ENCODE results near the gene OLFM1. TPM values are rescaled to one million over a fixed set of nuclear protein-coding genes. Genes with fewer than 3 reads are reported as not detected.

OLFM1 gene
- total and polyA plus RNA-seq, 9 of the 15 experiments (the other 6 are each of a cell fraction or from before 2014, with no cell fraction given), result not detected

- TF ChIP-seq ZKSCAN3 (CRISPR knock-in tag; IDR thresholded peaks at IDR 0.05) (no peak), PRPF4 (IDR thresholded peaks at IDR 0.05; ENCODE audit: insufficient read depth, low read depth, low read length, poor library complexity, severe bottlenecking) (no peak), USF1 (CRISPR knock-in tag; IDR thresholded peaks at IDR 0.05) (no peak)
Measured at GRCh38 chr9:135123126-135123772, 35.8 kb downstream of the OLFM1 start (continued).

- Histone ChIP-seq H3K4me1 (replicated peaks in 1 of 2; ENCODE audit: control insufficient read depth in 2 of 2, insufficient read depth in 2 of 2, low read length in 2 of 2) (no peaks in the 10 kb centered on the region), H3K79me2 (ENCODE audit: control insufficient read depth, insufficient read depth, low read length) (no peaks in the 10 kb centered on the region), H3K9ac (ENCODE audit: insufficient read depth in 1 of 2, low read depth in 2 of 2, low read length in 2 of 2) (no peak overlapping the region), H3K36me3 (ENCODE audit: control insufficient read depth, insufficient read depth, low read length) (no peaks in the 10 kb centered on the region), H2AFZ (ENCODE audit: low read depth, low read length) (no peak overlapping the region), H3K4me3 (no peak overlapping the region), H3K9me3 (replicated peaks; ENCODE audit: control insufficient read depth, insufficient read depth, low read depth, low read length) (no peaks in the 10 kb centered on the region), H3K4me2 (ENCODE audit: insufficient read depth, low read length) (no peak overlapping the region), H3K27ac (ENCODE audit: extremely low read depth, low read depth, low read length) (no peak overlapping the region), H3K9me1 (ENCODE audit: control insufficient read depth, insufficient read depth, low read length) (no peaks in the 10 kb centered on the region), H4K20me1 (replicated peaks; ENCODE audit: control insufficient read depth, insufficient read depth, low read length) (no peaks in the 10 kb centered on the region), H3K27me3 (ENCODE audit: control insufficient read depth in 2 of 2, insufficient read depth in 2 of 2, low read length in 2 of 2) (peaks cover 14 to 62% of the 10 kb centered on the region in 2 experiments; a peak in 4 of 5 replicates)
- no peak for DNase-seq (ENCODE audit: extremely low read depth in 1 of 4, low spot score in 3 of 4)
- WGBS (ENCODE audit: insufficient coverage, low coverage, missing lambda C conversion rate), result 1% methylated on average over 7 of the region's 7 CpGs
- ChIA-PET CTCF (ENCODE audit: low intra/inter-chr PET ratio) (no interaction called here), POLR2A (no interaction called here)
- intact Hi-C loops (cut with micrococcal nuclease), result no loop called here
- no peak for FAIRE-seq
- no TSS peak for BruUV-seq (replicated peaks)
- in situ Hi-C loops (cut with MboI), result no loop called here
- no peak for ATAC-seq
- TF ChIP-seq ZNF146 (CRISPR knock-in tag; IDR thresholded peaks at IDR 0.05; ENCODE audit: unreplicated experiment), result no peak
- no peak for TF ChIP-seq ZNF174 (CRISPR knock-in tag; IDR thresholded peaks at IDR 0.05)
- TF ChIP-seq ZNF121 (CRISPR knock-in tag; conservative IDR thresholded peaks at IDR 0.05), result no peak
- TF ChIP-seq SFPQ (IDR thresholded peaks at IDR 0.05; ENCODE audit: low read depth, low read length), result no peak
- TF ChIP-seq HCFC1 (IDR thresholded peaks at IDR 0.05; ENCODE audit: low read depth, low read length), result no peak
- no peak for TF ChIP-seq E2F4 (CRISPR knock-in tag; IDR thresholded peaks at IDR 0.05; ENCODE audit: low read depth)
- TF ChIP-seq ZNF311 (CRISPR knock-in tag; IDR thresholded peaks at IDR 0.05), result no peak
- no peak for TF ChIP-seq KLF16 (IDR thresholded peaks at IDR 0.05)
- no peak for TF ChIP-seq HDGF (IDR thresholded peaks at IDR 0.05)
- no peak for TF ChIP-seq SMAD4 (CRISPR knock-in tag; conservative IDR thresholded peaks at IDR 0.05)
- TF ChIP-seq HMGXB4 (CRISPR knock-in tag; IDR thresholded peaks at IDR 0.05), result no peak
- no peak for TF ChIP-seq ILK (tag; IDR thresholded peaks at IDR 0.05; ENCODE audit: borderline replicate concordance, low read depth)
- no peak for TF ChIP-seq FOXA3 (CRISPR knock-in tag; conservative IDR thresholded peaks at IDR 0.05 in 1 of 2, IDR thresholded peaks at IDR 0.05 in 1 of 2)
Measured at GRCh38 chr9:135123773-135124134, 36.3 kb downstream of the OLFM1 start.

Measured in K562 (cell line).